HFFc6 (cell line): ENCODE results near the gene HLA-DMA. TPM values are rescaled to one million over a fixed set of nuclear protein-coding genes. Genes with fewer than 3 reads are reported as not detected.

Experiments
- DNase-seq: peaks from one replicate; pipeline ENCODE4 v3.0.0-alpha.2; 2018
- H3K27ac Mint-ChIP-seq: 2 replicates; pipeline ENCODE4 v1.8.0; 2020; ENCODE audit warnings: mild to moderate bottlenecking, mixed read lengths
- H3K27me3 Mint-ChIP-seq: 2 replicates; pipeline ENCODE4 v1.8.0; 2021; ENCODE audit warnings: mild to moderate bottlenecking, moderate library complexity, mixed read lengths; ENCODE audit not compliant: insufficient read depth
- H3K36me3 Mint-ChIP-seq: 2 replicates; pipeline ENCODE4 v1.8.0; 2021; ENCODE audit warnings: low read depth, mixed read lengths
- H3K4me1 Mint-ChIP-seq: 2 replicates; pipeline ENCODE4 v1.8.0; 2020; ENCODE audit warnings: low read depth, mixed read lengths
- H3K4me3 Mint-ChIP-seq: 2 replicates; pipeline ENCODE4 v1.8.0; 2020; ENCODE audit warnings: mild to moderate bottlenecking, moderate library complexity, mixed read lengths
- H3K9me3 Mint-ChIP-seq: 2 replicates; pipeline ENCODE4 v1.8.0; 2020; ENCODE audit warnings: mild to moderate bottlenecking, mixed read lengths
- CTCF ChIP-seq: fragments of 200-600 bp; sonication (generic); IDR thresholded peaks from 2 replicates; pipeline ENCODE4 v1.5.0; 2021; ENCODE audit warnings: antibody characterized with exemption, mild to moderate bottlenecking
- total RNA-seq, 6 experiments: library from RNA; stranded (reverse); fragmentation: NEBNext Ultra II Directional; extraction: Animal tissue kit (Norgen Biotek cat#: 25700); gene quantifications; 2 replicates in 1 of 6; 3 replicates in 5 of 6; pipeline ENCODE4 v1.2.3, GENCODE V29; 2021

The HLA-DMA gene
- total RNA-seq, 6 experiments from 2014 or later, result 2.0 to 3.1 (median 2.2) TPM

GRCh38 chr6:32938494-32938893 lies 14.4 kb downstream of the HLA-DMA start:
- no peak overlapping the region for H3K27ac Mint-ChIP-seq
- H3K4me1 Mint-ChIP-seq, result no peaks in the 10 kb centered on the region
- peaks cover 51% of the 10 kb centered on the region for H3K27me3 Mint-ChIP-seq
- DNase-seq, result no peak
- H3K9me3 Mint-ChIP-seq, result no peaks in the 10 kb centered on the region
- no peak for TF ChIP-seq CTCF
- no peaks in the 10 kb centered on the region for H3K36me3 Mint-ChIP-seq
- H3K4me3 Mint-ChIP-seq, result no peak overlapping the region

GRCh38 chr6:32937230-32937633 lies 15.7 kb downstream of the HLA-DMA start:
- no peaks in the 10 kb centered on the region for H3K36me3 Mint-ChIP-seq

GRCh38 chr6:32936239-32937152 lies 16.4 kb downstream of the HLA-DMA start:
- DNase-seq, result no peak
- peaks cover 44% of the 10 kb centered on the region for H3K27me3 Mint-ChIP-seq
- no peak overlapping the region for H3K4me3 Mint-ChIP-seq
- H3K27ac Mint-ChIP-seq, result no peak overlapping the region
- H3K36me3 Mint-ChIP-seq, result no peaks in the 10 kb centered on the region
- TF ChIP-seq CTCF, result no peak
- no peaks in the 10 kb centered on the region for H3K9me3 Mint-ChIP-seq
- H3K4me1 Mint-ChIP-seq, result peaks cover 7% of the 10 kb centered on the region; the same call in 1 of the 2 replicates

More at GRCh38 chr6:32937230-32937633, 15.7 kb downstream of the HLA-DMA start:
- Mint-ChIP-seq H3K4me1 (peaks cover 6% of the 10 kb centered on the region; the same call in 1 of the 2 replicates), H3K27ac (no peak overlapping the region), H3K9me3 (no peaks in the 10 kb centered on the region), H3K27me3 (peaks cover 43% of the 10 kb centered on the region), H3K4me3 (no peak overlapping the region)
- TF ChIP-seq CTCF, result no peak
- no peak for DNase-seq

- Mint-ChIP-seq H3K4me1 (peaks cover 7% of the 10 kb centered on the region; the same call in 1 of the 2 replicates), H3K27ac (no peak overlapping the region), H3K4me3 (no peak overlapping the region), H3K36me3 (no peaks in the 10 kb centered on the region), H3K9me3 (no peaks in the 10 kb centered on the region), H3K27me3 (peaks cover 43% of the 10 kb centered on the region)
- TF ChIP-seq CTCF, result no peak
- no peak for DNase-seq
Observed at GRCh38 chr6:32935551-32936238, 17.2 kb downstream of the HLA-DMA start.

- Mint-ChIP-seq H3K9me3 (no peaks in the 10 kb centered on the region), H3K27ac (no peak overlapping the region), H3K27me3 (peaks cover 41% of the 10 kb centered on the region), H3K36me3 (no peaks in the 10 kb centered on the region), H3K4me1 (peaks cover 7% of the 10 kb centered on the region; the same call in 1 of the 2 replicates), H3K4me3 (no peak overlapping the region)
- peak; percentile 56 for DNase-seq
- TF ChIP-seq CTCF, result peak; percentile 95
Observed at GRCh38 chr6:32933661-32934085, 19.2 kb downstream of the HLA-DMA start.
